Activated CD4-positive, CD25-positive, alpha-beta regulatory T cell (primary cell): ENCODE data around the gene PSME2.
A peak's percentile ranks its signal among the peaks of the same experiment; 100 is the strongest.

ENCODE experiments used
- DNase-seq, 4 experiments: peaks; one replicate each; lab custom pipeline; 2025; lab: John Stamatoyannopoulos, UW

PSME2 gene

GRCh38 chr14:24179294-24179960 is 33.0 kb upstream of the PSME2 start:
- no peak for DNase-seq

GRCh38 chr14:24178399-24179178 is 32.2 kb upstream of the PSME2 start:
- DNase-seq, result no peak

- no peak for DNase-seq
Observed at GRCh38 chr14:24177891-24178290, 31.5 kb upstream of the PSME2 start.

- no peak for DNase-seq
Observed at GRCh38 chr14:24177041-24177825, 30.8 kb upstream of the PSME2 start.

- no peak for DNase-seq
Observed at GRCh38 chr14:24176599-24176998, 30.2 kb upstream of the PSME2 start.

GRCh38 chr14:24172871-24173281 is 26.5 kb upstream of the PSME2 start:
- no peak for DNase-seq

GRCh38 chr14:24172261-24172860 is 26.0 kb upstream of the PSME2 start:
- no peak for DNase-seq

- DNase-seq, result peak; percentile 28 to 70 (median 52)
Observed at GRCh38 chr14:24171422-24172260, 25.2 kb upstream of the PSME2 start, which contains the start of gene REC8. Gene REC8 (plus strand): TSS chr14:24172080. CDS start chr14:24172553, 473 bp downstream.

GRCh38 chr14:24167469-24168114 is 21.2 kb upstream of the PSME2 start:
- DNase-seq, result no peak

GRCh38 chr14:24165785-24166184 is 19.4 kb upstream of the PSME2 start:
- no peak for DNase-seq

- DNase-seq, result no peak
Observed at GRCh38 chr14:24164518-24164991, 18.1 kb upstream of the PSME2 start.

GRCh38 chr14:24162093-24162492 is 15.7 kb upstream of the PSME2 start:
- no peak for DNase-seq

GRCh38 chr14:24160850-24161804 is 14.7 kb upstream of the PSME2 start, which contains the start of gene IRF9:
Gene IRF9 (plus strand): TSS chr14:24161265. CDS start chr14:24162145, 880 bp downstream.
- peak; percentile 93 to 99 (median 95) for DNase-seq

- no peak for DNase-seq
Observed at GRCh38 chr14:24160499-24160849, 14.1 kb upstream of the PSME2 start.

GRCh38 chr14:24159777-24160498 is 13.5 kb upstream of the PSME2 start:
- DNase-seq, result no peak

GRCh38 chr14:24157331-24157730 is 10.9 kb upstream of the PSME2 start:
- DNase-seq, result no peak

- DNase-seq, result no peak
Observed at GRCh38 chr14:24156840-24157239, 10.4 kb upstream of the PSME2 start.

GRCh38 chr14:24155100-24155499 is 8.7 kb upstream of the PSME2 start:
- DNase-seq, result no peak
